ENCODE measurements around the gene BPNT1.
"Not testable (repeated sequence)": the region's sequence is repeated elsewhere in the genome, so short reads cannot be mapped to it uniquely, and the experiment has no call there.

Gene BPNT1

DNA sequence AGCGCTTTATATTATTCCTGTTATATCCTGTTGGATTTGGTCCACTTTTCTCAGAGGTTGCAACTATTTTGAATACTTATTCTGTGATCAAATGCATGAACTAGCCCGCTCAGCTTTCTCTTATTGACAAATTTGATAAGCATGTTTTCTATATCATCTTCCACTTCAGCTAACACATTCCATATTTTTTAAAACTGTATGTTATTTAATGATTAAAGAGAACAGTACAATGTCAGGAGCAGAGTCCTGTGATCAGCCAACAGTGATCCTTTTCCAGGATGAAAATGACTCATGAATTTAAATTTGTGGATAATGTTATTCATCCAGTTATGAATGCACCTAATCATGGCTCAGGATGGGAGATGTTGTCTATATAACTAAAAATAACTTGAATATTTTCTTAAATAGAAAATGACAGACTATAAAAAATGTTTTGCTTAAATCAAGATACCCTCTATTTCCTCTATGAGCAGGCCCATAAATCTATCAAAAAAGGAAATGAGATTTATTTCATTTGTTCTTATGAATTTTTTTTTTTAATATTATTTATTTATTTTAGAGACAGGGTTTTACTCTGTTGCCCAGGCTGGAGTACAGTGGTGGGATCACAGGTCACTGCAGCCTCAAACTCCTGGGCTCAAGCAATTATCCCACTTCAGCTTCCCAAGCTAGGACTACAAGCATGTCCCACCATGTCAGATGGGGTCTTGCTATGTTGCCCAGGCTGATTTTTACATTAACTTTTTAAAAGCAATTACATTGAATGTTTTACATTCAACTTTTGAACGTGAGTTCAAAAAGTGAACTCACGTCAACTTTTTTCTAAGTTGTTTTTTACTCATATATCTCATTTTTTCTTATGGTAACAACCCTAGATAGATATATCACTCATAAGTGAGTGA lies 12.5 kb downstream of the BPNT1 start:
- no peak for DNase-seq

DNA sequence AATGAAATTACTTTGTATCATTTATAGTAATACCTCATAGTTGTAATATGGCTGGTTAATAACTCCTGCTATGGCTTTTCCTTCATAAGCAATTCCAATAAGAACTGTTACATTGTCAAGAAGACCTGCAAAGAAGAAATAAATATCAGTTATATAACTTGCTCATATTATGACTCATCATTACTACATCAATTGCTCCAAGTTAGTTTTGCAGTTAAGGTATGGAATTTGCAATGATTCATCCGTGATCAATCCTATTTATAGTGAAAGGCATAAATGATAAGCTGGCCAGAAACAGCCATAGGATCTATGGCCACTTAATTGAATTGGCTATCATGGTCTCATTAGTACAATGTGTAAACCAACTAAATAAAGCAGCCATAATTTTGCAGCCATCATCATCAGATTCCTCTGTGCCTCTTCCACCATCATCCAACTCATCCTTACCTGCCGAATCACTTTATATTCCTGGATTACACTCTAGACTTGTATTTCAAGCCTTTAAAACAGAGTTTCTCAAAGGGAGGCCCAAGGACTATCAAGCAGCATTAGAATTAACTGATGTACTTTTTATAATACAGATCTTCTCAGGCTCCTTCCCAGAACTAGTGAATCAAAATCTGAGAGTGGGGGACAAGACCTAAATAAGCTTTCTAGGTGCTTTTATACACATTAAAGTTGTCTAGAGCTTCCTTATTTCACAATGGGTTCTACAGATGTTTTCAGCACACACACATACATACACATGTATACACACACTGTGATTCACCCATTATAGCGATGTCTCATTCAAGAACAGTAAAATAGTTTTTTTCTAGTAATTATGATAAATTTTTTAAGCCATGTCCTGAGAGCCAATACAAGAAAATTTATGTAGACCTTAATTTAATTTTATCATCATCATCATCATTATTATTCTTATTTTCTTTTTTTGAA lies 22.1 kb downstream of the BPNT1 start:
- DNase-seq, result no peak

DNA sequence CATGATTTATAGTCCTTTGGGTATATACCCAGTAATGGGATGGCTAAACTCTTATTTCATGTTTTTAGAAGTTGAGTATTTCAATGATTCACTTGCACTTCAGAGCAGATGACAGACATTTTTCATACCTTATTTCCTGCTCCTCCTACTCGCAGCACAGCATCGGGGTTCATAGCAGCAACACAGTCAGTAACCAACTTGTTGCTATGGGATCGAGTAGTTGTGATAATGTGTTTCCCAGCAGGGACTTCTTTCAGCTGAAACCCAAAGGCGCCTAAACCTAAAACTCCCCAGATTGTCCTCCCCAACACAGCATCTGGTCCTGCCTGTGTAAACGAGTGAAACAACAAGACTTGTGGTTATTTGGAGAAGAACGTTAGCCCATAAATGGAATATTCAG lies 27.0 kb downstream of the BPNT1 start:
- DNase-seq, result no peak

DNA sequence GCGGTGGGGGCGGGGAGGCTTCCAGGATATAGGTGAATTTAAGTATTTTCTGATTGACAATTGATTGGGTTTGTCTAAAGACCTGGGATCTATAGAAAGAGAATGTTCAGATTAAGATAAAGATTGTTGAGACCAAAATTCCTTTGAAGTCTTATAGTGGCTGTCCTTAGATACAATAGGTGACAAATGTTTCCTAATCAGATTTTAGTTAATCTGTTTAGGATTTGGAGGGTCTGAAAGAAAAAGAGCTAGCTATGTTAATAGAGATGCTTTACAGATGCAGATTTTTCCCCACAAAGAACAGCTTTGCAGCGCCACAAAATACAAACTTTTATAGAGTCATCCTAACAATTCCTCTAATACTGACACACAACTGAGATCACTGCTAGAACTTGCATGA lies 28.7 kb downstream of the BPNT1 start:
- no peak for DNase-seq

DNA sequence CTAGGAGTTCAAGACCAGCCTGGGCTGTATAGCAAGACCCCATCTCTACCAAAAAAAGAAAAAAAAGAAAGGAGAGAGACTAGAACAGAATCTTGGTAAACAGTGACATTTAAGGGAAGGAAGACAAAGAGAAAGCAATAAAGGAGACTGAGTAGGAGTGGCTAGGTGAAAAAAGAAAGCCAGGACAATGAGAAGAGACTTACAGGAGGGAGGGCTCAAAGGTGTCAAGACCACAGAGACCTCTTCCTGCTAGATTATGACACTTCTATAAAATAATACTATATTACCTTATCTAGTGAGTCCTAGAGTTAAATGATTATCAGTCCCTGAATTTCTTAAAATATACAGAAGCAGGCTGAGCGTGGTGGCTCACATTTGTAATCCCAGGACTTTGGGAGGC lies 33.2 kb downstream of the BPNT1 start:
- no peak for DNase-seq

DNA sequence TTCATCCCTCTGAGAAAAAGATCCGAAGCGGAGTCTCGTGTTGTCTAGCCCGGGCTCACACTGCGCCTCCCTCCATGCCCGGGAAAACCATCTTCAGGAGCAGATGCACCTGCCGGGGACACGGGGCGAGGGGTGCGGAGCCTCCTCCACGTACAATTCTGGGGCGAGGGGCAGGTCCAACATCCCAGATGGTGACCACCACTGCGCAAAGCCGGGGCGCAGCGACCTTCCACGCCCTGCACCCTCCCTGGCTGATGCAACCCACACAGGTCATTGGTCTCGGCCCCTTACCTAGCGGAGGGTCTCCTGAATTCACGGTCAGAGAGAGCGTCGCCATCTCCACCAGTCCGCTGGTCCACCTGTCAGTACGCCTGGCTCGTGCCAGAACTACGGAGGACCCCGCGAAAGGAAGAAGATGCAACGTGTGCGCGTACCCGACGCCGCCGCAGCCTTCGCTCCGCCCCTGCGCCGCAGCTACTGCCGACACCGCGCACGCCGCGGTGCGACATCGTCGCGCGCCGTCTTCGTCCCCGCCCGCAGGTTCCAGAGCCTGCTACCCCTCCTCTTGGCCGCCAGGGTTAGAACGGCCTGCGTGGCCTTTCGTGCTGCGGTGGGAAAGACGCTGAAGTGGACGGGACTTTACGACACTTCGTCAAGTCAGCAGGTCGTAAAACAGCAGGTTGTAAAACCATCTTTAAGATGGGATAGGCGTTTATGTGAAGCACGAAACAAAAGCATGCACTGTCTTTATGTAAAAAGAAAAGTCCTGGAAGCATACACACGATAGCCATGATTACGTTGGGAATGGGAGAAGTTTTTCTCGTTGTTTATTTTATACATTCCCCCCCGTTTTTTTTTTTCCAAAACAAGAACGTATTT lies 43.3 kb downstream of the BPNT1 start, which contains the start of gene EPRS1:
Gene EPRS1 (minus strand): TSS at position 454 of the 879 bp plus-strand sequence. CDS start 117 bp downstream, at position 337.
- peak; percentile 91 for DNase-seq

DNA sequence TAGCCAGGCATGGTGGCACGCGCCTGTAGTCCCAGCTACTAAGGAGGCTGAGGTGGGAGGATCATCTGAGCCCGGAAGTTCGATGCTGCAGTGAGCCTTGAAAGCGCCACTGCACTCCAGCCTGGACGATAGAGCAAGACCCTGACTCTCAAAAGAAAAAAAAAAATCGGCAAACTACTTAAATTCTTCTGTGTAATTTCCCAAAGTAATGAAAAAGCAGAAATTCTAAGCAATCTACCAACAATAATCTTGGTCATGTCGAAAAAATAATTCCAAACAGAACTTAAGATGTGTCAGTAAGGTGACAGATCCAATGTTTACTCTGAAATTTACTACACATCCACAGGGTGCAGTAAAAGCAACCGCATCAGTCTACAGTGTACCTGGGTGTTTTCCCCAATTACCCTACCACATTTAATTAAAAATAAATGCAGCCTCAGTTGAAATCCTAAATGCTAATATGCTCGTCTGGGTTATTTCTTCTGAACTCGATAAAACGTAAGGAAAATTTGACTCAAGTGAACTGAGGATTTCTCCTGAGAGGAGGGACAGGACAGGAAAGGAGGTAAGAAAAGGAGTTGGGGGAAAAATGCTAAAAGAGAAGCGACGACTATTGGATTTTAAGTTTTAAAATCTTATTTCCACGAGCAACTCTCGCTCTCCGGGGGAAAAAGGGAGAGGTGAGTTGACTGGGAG lies 44.1 kb downstream of the BPNT1 start:
- no peak for DNase-seq

DNA sequence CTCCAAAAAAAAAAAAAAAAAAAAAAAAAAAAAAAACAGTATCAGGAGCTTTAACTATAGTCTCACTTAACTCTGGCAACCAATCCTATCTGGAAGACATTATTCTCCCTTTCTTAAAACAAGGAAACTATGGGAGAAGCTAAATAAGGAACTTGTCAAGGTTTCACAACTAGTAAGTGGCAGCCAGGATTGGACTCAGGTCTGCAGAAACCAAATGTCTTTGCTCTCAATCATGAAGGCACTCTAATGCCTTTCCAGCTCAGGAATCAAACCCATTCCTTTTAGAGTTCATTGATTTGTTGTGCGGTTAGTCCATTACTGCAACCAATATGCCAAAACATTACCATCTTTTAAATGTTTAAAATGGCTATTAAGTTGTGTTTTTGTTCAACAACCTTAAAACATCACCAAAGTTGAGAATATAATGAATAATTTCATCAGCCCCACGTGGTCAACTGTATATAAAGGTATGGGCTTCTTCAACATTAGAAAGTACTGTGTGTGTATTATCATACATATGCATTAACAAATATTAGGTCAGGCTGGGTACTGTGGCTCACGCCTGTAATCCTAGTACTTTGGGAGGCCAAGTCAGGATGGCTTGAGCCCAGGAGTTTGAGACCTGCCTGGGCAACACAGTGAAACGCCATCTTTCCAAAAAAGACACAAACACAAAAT lies 44.8 kb downstream of the BPNT1 start:
- DNase-seq, result no peak

DNA sequence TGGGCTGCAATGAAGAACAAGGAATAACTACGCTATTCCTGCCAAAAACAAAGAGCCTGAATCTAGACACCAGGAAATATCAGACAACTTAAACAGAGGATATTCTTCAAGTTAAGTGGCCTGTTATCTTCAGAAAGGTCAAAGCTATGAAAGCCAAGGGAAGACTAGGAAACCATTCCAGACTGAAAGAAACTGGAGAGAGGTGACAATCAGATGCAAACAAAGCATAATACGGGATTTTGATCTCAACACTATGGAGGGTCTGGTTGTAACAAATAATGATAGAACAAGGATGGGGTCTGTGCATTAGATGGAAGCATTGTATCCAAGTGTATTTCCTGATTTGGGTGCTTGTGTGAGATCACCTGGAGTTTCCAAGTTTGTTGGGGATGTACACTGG lies 45.9 kb downstream of the BPNT1 start:
- no peak for DNase-seq

DNA sequence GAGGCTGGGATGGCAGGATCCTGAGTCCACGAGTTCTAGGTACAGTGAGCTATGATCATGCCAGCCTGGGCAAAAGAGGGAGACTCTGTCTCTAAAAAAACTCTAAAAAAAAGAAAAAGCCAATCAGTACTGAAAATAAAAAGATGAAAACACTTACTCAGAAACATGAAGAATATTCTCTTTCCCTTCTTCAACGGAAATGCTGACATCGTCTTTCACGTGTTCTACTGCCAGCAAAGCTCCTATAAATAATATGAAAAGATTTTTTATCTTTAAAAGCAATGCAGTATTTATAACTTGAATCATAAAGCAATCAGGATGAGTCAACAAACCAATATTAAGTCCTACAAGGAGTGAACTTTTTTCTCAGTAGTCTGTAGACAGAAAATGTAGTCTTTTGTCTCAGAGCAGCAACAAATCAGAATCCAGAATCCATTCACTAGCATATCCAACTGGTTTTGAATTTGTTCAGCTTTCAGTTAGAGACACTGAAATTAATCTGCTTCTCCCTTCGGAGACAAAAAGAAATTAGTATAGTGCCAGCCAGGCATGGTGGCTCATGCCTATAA lies 49.5 kb downstream of the BPNT1 start:
- no peak for DNase-seq

DNA sequence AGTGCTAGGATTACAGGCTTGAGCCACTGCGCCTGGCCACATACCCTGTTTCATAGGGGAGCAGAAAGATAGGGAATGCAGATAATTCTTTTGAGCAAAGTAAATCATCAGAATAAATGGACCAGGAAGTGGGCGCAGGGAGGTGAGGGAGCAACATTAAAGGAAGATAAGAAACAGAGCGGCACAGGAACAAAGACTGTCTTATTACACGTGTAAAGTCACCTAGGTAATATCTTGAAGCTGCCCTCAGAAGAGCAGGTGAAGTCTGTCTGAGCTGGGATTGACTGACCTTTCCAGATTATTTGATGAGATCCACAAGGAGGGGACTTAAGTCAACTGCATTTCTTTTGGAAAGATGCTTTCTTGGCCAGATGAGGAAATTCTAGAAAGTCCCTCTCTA lies 50.9 kb downstream of the BPNT1 start:
- no peak for DNase-seq

DNA sequence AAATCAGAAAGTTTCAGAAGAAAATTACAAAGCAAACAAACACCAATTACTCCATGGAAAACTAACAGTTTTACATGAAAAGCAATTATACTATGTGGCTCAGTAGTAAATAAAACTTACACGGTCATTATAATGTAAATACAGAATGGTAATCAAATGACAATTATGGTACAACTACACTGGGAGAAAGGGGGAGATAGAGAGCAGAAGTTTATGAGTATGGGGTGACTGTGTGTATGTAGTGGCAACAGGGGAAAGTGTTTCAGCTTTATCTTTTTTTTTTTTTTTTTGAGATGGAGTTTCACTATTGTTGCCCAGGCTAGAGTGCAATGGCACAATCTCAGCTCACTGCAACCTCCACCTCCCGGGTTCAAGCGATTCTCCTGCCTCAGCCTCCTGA lies 51.8 kb downstream of the BPNT1 start:
- DNase-seq, result not testable (repeated sequence)

DNA sequence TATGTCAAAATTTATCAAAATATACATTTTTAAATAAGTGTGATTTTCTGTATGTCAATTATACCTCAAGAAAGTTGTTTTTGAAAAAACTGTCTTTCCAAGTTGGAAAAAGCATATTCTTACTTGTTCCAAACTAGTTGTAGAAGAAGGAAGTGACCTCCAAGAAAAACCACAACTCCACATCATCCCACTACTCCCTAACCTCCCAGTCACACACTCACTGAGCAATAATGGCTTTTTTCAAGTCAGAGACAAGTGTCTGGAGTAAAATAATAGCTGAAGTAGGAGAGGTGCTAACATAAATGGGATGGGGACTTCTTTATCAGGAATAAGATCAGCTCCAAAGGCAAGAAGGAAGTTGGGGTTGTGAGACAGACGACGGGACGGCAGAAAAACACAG lies 56.7 kb downstream of the BPNT1 start:
- no peak for DNase-seq

DNA sequence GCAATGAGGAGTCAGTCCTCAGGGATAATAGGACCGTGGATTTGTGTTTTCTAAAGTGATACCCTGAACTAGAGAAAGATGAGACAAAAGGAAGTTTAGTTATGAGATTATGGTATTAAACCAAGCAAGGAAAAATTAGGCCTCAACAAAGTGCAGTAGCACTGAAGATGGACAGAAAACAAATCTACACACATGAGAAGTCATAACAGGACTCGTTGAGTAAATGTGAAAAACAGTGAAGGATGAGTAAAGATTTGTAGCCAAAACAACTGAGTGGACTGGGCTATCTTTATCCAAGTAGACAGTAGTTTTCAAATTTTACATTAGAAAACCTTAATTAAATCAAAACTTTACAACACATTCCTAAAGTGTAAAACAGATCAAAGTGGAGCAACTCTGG lies 58.3 kb downstream of the BPNT1 start:
- DNase-seq, result no peak

DNA sequence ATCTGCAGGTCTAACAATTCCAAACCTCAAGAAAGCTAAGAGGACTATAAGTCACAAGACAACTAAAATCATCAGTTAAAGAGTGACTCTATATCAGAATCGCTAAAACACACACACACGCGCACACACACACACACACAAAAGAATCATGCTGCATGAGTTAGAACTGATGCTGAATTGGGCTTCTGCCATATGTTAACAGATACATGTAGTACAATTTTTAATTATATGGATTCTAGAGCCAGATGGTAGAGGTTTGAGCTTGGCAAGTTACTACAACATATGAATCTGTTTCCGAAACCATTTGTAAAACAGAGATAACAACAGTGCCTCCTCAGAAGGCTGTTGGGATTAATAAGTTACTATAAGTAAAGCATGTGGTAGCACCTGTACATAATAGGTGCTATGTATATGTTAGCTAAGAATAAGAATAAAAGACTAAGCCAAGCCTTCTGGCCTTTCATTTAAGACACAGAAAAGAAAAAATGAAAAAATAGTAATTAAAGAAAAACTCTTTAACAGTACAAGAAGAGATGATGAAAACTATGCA lies 61.2 kb downstream of the BPNT1 start:
- DNase-seq, result no peak

DNA sequence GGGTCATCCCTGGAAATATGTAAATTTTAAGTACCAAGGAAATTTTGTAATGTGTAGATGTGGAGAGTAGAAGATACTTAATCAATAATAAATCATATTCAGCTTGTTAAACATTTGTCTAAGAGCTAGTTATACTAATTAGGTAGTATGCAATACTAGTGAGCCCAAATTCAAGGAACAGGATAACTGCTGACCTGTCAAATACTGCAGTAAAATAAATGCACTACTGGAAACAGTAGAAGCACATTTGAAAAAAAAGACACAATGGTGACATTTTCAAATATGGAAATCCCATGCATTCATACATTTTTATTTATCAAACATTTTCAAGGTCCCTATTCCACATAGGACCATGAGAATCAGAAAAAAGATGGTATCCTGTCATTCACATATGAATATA lies 70.5 kb downstream of the BPNT1 start:
- no peak for DNase-seq

DNA sequence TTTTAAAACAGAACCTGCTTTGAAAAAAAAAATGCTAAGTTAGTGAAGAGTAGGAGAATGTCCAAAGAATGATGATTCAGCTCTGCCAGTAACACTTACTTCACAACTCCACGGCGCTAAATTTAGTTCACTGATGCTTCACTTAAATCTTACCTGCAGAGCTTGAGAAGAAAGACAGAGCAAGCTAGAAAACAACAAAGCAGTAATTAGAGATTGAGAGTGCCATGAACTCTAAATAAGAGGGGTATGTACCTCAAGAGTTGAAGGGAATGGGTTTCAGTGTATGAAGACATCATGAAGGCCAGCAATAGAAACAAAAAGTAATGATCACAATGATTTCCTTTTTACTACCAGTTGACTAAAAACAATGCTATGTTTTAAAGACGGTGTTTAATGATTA lies 76.1 kb downstream of the BPNT1 start:
- DNase-seq, result no peak

DNA sequence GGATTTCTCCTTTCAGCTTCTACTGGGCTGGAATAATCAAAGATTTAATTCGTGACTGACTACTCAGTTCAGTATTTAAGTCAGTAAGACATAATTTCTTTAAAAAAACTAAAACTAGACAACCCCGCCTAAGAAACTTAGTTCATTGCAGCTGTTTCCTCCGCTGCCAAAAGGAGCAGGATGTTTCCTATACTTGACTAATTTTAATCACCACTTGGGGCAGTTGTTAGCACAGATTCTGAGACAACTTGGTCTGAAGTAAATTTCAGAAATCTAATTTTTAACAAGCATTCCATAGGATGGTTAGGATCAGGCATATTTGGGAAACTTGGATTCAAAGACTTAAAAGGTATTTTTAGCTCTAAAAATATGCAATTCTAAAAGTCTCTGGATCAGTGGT lies 77.3 kb downstream of the BPNT1 start:
- DNase-seq, result no peak

DNA sequence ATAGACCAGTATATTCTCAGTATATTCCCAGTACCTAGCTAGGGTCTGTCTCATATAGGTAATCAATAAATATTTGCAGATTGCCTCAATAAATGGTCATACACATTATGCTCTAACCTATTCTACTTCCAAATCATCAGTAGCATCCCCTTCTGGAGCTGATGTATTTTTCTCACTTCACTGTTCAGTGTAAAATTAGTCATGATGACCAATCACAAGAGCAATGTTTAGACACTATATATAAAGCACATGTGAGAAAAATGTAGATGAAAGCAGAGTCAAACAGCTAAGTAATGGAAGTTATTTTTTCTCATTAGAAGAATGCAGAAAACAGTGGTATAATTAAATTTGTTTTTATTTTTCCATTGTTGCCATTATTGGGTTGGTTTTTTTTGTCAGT lies 78.0 kb downstream of the BPNT1 start:
- DNase-seq, result no peak

Measured in activated CD4-positive, alpha-beta T cell treated with anti-CD3 and anti-CD28 coated beads for 1 hour (primary cell).